HCT116 (cell line): ENCODE measurements around the gene MINDY1.

Source experiments
- ELF1 ChIP-seq: IDR thresholded peaks from 2 replicates; pipeline ENCODE4 v1.6.1; 2012; ENCODE audit warnings: low read depth, borderline replicate concordance
- SIN3A ChIP-seq: IDR thresholded peaks from 2 replicates; pipeline ENCODE4 v1.6.1; 2012; ENCODE audit warnings: low read depth
- SRF ChIP-seq: IDR thresholded peaks from 2 replicates; pipeline ENCODE4 v1.6.1; 2012; ENCODE audit warnings: low read depth
- TF ChIP-seq, protein P1 (sequence below), 3 experiments: fragments of 200-600 bp in 1 of 3; sonication (generic) in 1 of 3; IDR thresholded peaks in 2 of 3; conservative IDR thresholded peaks in 1 of 3; 2 replicates each; pipeline ENCODE4 v1.5.1; 2012 to 2017; ENCODE audit warnings: low read depth in 2 of 3, low read length in 2 of 3, antibody characterized with exemption in 1 of 3, borderline replicate concordance in 1 of 3, control low read depth in 1 of 3, mild to moderate bottlenecking in 1 of 3, mixed read lengths in 1 of 3, mixed run types in 1 of 3, moderate library complexity in 1 of 3; ENCODE audit not compliant: insufficient read depth in 1 of 3
- TF ChIP-seq, protein P2 (sequence below): IDR thresholded peaks from 2 replicates; pipeline ENCODE4 v1.6.1; 2012; ENCODE audit warnings: low read depth

DNA sequence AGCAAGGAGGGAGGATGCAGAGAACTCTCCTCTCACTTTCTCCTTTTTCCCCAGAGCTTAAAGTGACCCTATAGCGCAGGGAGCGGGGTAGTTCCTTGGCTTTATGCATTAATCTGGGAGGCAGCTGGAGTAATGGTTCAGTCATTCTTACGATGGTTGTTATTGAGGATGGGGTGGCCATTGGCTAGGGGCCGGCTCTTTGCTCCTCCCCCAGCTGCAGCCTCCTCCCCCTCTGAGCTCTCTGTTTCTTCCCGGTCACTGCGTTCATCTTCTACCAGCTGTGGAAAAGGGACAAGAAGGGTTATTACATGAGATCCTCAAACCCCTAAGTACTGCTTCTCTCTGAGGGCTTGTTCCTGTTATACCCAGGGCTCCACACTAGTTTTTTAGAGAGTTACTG, 40.7 kb downstream of the MINDY1 start:
- TF ChIP-seq, protein P1, sequence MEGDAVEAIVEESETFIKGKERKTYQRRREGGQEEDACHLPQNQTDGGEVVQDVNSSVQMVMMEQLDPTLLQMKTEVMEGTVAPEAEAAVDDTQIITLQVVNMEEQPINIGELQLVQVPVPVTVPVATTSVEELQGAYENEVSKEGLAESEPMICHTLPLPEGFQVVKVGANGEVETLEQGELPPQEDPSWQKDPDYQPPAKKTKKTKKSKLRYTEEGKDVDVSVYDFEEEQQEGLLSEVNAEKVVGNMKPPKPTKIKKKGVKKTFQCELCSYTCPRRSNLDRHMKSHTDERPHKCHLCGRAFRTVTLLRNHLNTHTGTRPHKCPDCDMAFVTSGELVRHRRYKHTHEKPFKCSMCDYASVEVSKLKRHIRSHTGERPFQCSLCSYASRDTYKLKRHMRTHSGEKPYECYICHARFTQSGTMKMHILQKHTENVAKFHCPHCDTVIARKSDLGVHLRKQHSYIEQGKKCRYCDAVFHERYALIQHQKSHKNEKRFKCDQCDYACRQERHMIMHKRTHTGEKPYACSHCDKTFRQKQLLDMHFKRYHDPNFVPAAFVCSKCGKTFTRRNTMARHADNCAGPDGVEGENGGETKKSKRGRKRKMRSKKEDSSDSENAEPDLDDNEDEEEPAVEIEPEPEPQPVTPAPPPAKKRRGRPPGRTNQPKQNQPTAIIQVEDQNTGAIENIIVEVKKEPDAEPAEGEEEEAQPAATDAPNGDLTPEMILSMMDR (IDR thresholded peaks at IDR 0.05 in 2 of 3, conservative IDR thresholded peaks at IDR 0.05 in 1 of 3; ENCODE audit: borderline replicate concordance in 1 of 3, insufficient read depth in 1 of 3, low read depth in 2 of 3, low read length in 2 of 3), result no peak
- TF ChIP-seq SIN3A, result no peak
- TF ChIP-seq, protein P2, sequence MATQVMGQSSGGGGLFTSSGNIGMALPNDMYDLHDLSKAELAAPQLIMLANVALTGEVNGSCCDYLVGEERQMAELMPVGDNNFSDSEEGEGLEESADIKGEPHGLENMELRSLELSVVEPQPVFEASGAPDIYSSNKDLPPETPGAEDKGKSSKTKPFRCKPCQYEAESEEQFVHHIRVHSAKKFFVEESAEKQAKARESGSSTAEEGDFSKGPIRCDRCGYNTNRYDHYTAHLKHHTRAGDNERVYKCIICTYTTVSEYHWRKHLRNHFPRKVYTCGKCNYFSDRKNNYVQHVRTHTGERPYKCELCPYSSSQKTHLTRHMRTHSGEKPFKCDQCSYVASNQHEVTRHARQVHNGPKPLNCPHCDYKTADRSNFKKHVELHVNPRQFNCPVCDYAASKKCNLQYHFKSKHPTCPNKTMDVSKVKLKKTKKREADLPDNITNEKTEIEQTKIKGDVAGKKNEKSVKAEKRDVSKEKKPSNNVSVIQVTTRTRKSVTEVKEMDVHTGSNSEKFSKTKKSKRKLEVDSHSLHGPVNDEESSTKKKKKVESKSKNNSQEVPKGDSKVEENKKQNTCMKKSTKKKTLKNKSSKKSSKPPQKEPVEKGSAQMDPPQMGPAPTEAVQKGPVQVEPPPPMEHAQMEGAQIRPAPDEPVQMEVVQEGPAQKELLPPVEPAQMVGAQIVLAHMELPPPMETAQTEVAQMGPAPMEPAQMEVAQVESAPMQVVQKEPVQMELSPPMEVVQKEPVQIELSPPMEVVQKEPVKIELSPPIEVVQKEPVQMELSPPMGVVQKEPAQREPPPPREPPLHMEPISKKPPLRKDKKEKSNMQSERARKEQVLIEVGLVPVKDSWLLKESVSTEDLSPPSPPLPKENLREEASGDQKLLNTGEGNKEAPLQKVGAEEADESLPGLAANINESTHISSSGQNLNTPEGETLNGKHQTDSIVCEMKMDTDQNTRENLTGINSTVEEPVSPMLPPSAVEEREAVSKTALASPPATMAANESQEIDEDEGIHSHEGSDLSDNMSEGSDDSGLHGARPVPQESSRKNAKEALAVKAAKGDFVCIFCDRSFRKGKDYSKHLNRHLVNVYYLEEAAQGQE, result no peak
- TF ChIP-seq ELF1, result no peak
- no peak for TF ChIP-seq SRF
